HG03159 (cell line): ENCODE measurements around the gene CASP10.

Source experiments
- ATAC-seq: cut with Tn5 transposase; IDR thresholded peaks from one replicate; pipeline ENCODE4 v1.9.1; 2021; ENCODE audit warnings: mild to moderate bottlenecking, moderate library complexity; ENCODE audit not compliant: unreplicated experiment

CASP10 gene

GRCh38 chr2:201257381-201257955 lies 74.5 kb downstream of the CASP10 start:
- ATAC-seq, result peak; percentile 47

DNA sequence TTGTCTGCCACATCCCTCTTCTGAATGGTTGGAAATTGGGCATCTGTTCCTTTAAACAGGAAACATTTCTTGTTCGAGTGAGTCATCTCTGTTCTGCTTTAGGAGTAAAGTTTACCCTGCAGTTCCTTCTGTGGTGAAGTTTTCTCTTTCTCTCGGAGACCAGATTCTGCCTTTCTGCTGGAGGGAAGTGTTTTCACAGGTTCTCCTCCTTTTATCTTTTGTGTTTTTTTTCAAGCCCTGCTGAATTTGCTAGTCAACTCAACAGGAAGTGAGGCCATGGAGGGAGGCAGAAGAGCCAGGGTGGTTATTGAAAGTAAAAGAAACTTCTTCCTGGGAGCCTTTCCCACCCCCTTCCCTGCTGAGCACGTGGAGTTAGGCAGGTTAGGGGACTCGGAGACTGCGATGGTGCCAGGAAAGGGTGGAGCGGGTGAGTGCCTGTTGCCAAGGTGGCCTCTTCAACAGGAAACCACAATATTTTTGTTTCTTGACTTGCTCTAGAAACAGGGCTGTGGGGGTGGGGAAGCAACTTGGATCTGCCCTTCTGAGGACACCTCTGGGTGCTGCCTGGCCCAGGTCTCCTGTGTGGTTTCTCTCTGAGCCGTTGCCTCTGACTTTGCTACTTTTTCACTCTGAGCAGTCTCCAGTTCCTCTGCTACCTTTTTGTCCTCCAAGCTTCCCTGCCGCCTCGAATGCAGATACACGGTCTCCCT lies 75.2 kb downstream of the CASP10 start:
- ATAC-seq, result peak; percentile 64

DNA sequence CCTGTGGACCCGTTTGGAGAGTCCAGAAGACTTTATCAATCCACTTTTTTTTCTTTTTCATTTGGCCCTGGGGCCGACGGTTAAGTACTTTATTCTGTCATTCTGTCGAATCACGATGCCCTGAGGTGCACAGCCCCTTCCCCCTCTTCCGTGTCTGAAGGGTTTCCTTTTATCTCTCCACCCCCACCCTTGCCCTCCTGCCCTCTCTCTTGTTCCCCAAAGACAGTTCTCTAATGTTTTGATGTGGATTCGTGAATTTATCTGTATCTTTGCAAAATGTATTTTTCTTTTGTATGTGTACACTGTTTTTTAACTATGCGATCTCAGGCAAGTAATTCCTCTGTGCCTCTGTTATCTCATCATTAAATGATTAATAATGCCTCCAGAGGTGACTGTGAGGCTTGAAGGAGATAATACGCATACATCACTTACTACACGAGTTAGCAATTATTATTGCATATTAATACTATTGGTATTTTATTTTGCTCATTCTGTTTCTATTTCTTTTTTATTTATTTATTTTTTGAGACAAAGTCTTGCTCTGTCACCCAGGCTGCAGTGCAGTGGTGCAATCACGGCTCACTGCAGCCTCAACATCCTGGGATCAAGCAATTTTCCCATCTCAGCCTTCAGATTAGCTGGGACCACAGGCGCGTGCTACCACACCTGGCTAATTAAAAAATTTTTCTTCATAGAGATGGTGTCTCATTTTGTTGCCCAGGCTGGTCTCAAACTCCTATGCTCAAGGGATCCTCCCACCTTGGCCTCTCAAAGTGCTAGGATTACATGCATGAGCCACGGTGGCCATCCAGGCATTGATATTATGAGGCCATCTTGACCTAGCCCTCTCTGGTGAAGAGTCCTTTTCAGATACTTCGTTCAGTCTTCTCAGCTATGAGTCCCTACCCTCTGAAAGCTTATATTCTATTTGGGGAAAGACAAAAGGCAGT lies 76.0 kb downstream of the CASP10 start:
- peak; percentile 1 for ATAC-seq

DNA sequence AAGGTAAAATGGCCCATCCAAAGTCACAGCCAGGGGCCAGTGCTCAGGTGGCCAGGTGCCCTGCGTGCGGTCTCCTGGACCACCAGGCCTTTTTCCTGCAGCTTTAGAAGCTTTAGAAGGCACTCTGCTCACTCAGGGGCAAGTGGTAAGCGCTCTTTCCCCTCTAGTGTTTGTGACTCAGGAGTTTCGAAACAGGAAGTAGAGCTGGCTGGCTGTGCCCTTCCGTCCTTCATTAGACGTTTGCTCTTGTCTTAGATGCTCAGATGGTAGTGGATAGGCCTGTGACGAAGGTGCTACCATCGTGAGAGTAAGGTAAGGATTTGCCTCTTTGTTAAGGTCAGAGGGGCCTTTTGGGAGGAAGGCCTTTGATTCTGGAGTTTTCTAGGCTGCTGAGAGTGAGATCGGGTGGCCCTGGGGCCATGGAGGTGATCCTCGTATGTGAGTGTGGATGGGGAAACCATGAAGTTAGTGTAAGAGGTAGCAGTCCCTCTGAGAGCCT lies 77.4 kb downstream of the CASP10 start, which contains the start of gene CASP8:
Gene CASP8, plus strand, starts transcription at position 235 of the 499 bp plus-strand sequence. CDS start 5,951 bp downstream, outside the sequence.
- no peak for ATAC-seq

DNA sequence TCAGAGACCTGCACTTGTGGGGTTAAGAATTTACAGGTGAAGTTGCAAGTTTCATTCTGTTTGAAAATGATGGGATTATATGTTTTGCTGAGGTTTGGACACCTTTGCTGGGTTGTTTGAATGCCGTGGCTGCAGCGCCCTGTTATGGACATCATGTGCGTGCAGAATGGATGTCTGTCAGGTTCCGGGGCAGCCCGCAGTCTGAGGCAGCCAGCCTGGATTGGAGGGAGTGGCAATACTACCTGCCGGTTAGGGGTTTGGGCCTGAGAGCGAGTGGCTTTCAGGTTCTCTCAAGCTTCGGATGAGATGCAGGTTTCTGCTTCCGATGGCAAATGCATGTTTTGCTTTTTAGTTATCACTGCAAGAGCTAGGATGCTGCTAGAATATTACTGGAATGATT lies 78.5 kb downstream of the CASP10 start:
- no peak for ATAC-seq

- ATAC-seq, result no peak
These were observed 79.0 kb downstream of the CASP10 start for GRCh38 chr2:201261906-201262305.

DNA sequence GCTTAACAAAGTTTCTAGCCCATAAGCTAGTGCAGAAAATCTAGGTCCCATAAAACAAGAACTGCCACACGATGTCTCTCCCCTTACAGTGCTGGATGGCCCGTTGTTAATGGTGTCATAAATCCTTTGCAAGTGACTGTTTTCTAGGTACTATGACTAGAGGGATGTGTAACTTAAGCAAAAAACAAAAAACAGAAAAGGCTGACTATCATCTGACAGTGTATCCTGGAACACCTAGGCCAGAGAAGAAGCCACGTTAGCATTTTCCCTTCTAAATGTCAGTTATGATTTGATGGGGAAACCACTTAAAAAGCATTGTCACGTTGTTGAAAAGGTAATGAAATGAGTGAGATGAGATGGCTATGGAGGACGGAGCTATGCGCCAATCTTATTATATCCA lies 79.8 kb downstream of the CASP10 start:
- no peak for ATAC-seq

- ATAC-seq, result no peak
These were observed 80.8 kb downstream of the CASP10 start for GRCh38 chr2:201263779-201264178.

GRCh38 chr2:201264472-201265173 lies 81.7 kb downstream of the CASP10 start:
- ATAC-seq, result no peak

GRCh38 chr2:201266629-201267028 lies 83.7 kb downstream of the CASP10 start:
- ATAC-seq, result no peak

- ATAC-seq, result no peak
These were observed 84.5 kb downstream of the CASP10 start for GRCh38 chr2:201267278-201268030.

DNA sequence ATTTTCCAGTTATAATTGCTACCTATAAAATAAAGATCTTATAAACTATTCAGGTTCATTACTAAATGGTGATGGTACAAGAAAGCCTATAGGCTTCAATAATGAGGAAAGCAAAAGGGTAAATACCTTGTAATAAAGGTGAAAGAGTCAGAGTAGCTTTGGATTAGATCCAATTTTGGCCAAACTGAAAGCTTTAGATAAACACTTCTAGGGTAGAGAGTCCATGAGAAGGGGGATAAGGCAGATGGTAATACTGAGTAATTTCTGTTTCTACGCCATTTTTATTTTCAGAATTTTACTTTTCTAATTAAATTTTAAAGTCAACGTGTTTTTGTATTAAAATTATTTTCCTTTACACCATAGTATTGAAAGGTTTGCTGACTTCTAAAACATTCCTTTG lies 86.8 kb downstream of the CASP10 start:
- no peak for ATAC-seq

GRCh38 chr2:201270293-201271001 lies 87.5 kb downstream of the CASP10 start:
- no peak for ATAC-seq

DNA sequence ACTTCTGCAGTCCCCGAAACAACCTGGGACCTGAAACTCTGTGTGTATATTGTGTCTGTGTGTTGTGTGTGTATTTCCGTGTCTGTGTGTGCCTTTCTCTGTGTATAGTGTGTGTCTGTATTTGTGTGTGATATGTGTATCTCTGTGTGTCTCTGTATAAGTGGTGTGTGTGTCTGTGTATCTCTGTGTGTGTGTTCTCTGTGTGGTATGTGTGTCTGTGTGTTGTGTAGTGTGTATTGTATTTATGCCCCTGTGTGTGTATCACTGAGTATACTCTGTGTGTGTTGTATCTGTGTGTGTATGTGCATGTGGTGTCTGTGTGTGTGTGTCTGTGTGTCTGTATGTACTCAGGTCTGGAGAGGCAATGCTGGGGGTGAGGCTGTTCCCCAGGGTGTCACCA lies 89.0 kb downstream of the CASP10 start:
- ATAC-seq, result no peak

GRCh38 chr2:201273330-201273983 lies 90.5 kb downstream of the CASP10 start:
- no peak for ATAC-seq

- no peak for ATAC-seq
These were observed 92.1 kb downstream of the CASP10 start for GRCh38 chr2:201275069-201275468.

GRCh38 chr2:201275990-201276389 lies 93.0 kb downstream of the CASP10 start:
- no peak for ATAC-seq

GRCh38 chr2:201276511-201276910 lies 93.6 kb downstream of the CASP10 start:
- no peak for ATAC-seq
